ENCODE results near the gene CCBE1.

CCBE1 gene

GRCh38 chr18:59577386-59577655 lies 119.9 kb downstream of the CCBE1 start:
- TF ChIP-seq ZNF274 (IDR thresholded peaks at IDR 0.05; ENCODE audit: low read depth, low read length), result no peak
- H3K4me3 ChIP-seq (ENCODE audit: low read length), result no peak overlapping the region

- H3K4me3 ChIP-seq (ENCODE audit: low read length), result no peak overlapping the region
- TF ChIP-seq ZNF274 (IDR thresholded peaks at IDR 0.05; ENCODE audit: low read depth, low read length), result no peak
Observed at GRCh38 chr18:59576541-59577385, 120.5 kb downstream of the CCBE1 start.

- no peak for TF ChIP-seq ZNF274 (IDR thresholded peaks at IDR 0.05; ENCODE audit: low read depth, low read length)
- no peak overlapping the region for H3K4me3 ChIP-seq (ENCODE audit: low read length)
Observed at GRCh38 chr18:59575995-59576394, 121.2 kb downstream of the CCBE1 start.

GRCh38 chr18:59573962-59574361 lies 123.3 kb downstream of the CCBE1 start:
- TF ChIP-seq ZNF274 (IDR thresholded peaks at IDR 0.05; ENCODE audit: low read depth, low read length), result no peak
- no peak overlapping the region for H3K4me3 ChIP-seq (ENCODE audit: low read length)

- TF ChIP-seq ZNF274 (IDR thresholded peaks at IDR 0.05; ENCODE audit: low read depth, low read length), result no peak
- H3K4me3 ChIP-seq (ENCODE audit: low read length), result no peak overlapping the region
Observed at GRCh38 chr18:59571902-59572301, 125.3 kb downstream of the CCBE1 start.

GRCh38 chr18:59570796-59571195 lies 126.4 kb downstream of the CCBE1 start:
- TF ChIP-seq ZNF274 (IDR thresholded peaks at IDR 0.05; ENCODE audit: low read depth, low read length), result no peak
- H3K4me3 ChIP-seq (ENCODE audit: low read length), result no peak overlapping the region

- no peak for TF ChIP-seq ZNF274 (IDR thresholded peaks at IDR 0.05; ENCODE audit: low read depth, low read length)
- H3K4me3 ChIP-seq (ENCODE audit: low read length), result no peak overlapping the region
Observed at GRCh38 chr18:59570101-59570775, 127.0 kb downstream of the CCBE1 start.

- H3K4me3 ChIP-seq (ENCODE audit: low read length), result no peak overlapping the region
- no peak for TF ChIP-seq ZNF274 (IDR thresholded peaks at IDR 0.05; ENCODE audit: low read depth, low read length)
Observed at GRCh38 chr18:59569390-59569791, 127.8 kb downstream of the CCBE1 start.

GRCh38 chr18:59567431-59567830 lies 129.8 kb downstream of the CCBE1 start:
- TF ChIP-seq ZNF274 (IDR thresholded peaks at IDR 0.05; ENCODE audit: low read depth, low read length), result no peak
- no peak overlapping the region for H3K4me3 ChIP-seq (ENCODE audit: low read length)

- H3K4me3 ChIP-seq (ENCODE audit: low read length), result no peak overlapping the region
- no peak for TF ChIP-seq ZNF274 (IDR thresholded peaks at IDR 0.05; ENCODE audit: low read depth, low read length)
Observed at GRCh38 chr18:59566533-59566971, 130.7 kb downstream of the CCBE1 start.

GRCh38 chr18:59565957-59566356 lies 131.3 kb downstream of the CCBE1 start:
- H3K4me3 ChIP-seq (ENCODE audit: low read length), result no peak overlapping the region
- TF ChIP-seq ZNF274 (IDR thresholded peaks at IDR 0.05; ENCODE audit: low read depth, low read length), result no peak

- no peak for TF ChIP-seq ZNF274 (IDR thresholded peaks at IDR 0.05; ENCODE audit: low read depth, low read length)
- H3K4me3 ChIP-seq (ENCODE audit: low read length), result no peak overlapping the region
Observed at GRCh38 chr18:59564561-59564960, 132.7 kb downstream of the CCBE1 start.

- no peak overlapping the region for H3K4me3 ChIP-seq (ENCODE audit: low read length)
- no peak for TF ChIP-seq ZNF274 (IDR thresholded peaks at IDR 0.05; ENCODE audit: low read depth, low read length)
Observed at GRCh38 chr18:59563176-59563785, 133.9 kb downstream of the CCBE1 start.

- TF ChIP-seq ZNF274 (IDR thresholded peaks at IDR 0.05; ENCODE audit: low read depth, low read length), result no peak
- no peak overlapping the region for H3K4me3 ChIP-seq (ENCODE audit: low read length)
Observed at GRCh38 chr18:59562751-59563150, 134.5 kb downstream of the CCBE1 start.

GRCh38 chr18:59561612-59562011 lies 135.6 kb downstream of the CCBE1 start:
- H3K4me3 ChIP-seq (ENCODE audit: low read length), result no peak overlapping the region
- TF ChIP-seq ZNF274 (IDR thresholded peaks at IDR 0.05; ENCODE audit: low read depth, low read length), result no peak

Measured in GM08714 (cell line).